K562 (cell line): ENCODE results near the gene NLRC3. TPM values are rescaled to one million over a fixed set of nuclear protein-coding genes. Genes with fewer than 3 reads are reported as not detected.

Source experiments
- ATF3 ChIP-seq, 2 experiments: fragments of 450-650 bp in 1 of 2; sonication (generic) in 1 of 2; formaldehyde crosslinking in 1 of 2; IDR thresholded peaks in 1 of 2; conservative IDR thresholded peaks in 1 of 2; 2 replicates each; pipeline versions ENCODE4 v1.6.1 to v1.8.1; 2016 to 2023; ENCODE audit warnings: mild to moderate bottlenecking in 2 of 2, moderate library complexity in 2 of 2, inconsistent platforms in 1 of 2, missing genetic modification reagents in 1 of 2
- CHCHD3 ChIP-seq: fragments of 250-450 bp; sonication (Bioruptor Pico); IDR thresholded peaks from 2 replicates; pipeline ENCODE4 v2.1.2; 2022; ENCODE audit warnings: mild to moderate bottlenecking
- FOSL1 ChIP-seq: fragments of 200-800 bp; sonication (Bioruptor generic); conservative IDR thresholded peaks from 2 replicates; pipeline ENCODE4 v1.6.1; 2016; ENCODE audit warnings: missing genetic modification characterization, missing compliant biosample characterization
- NCOA4 ChIP-seq: fragments of 450-650 bp; IDR thresholded peaks from 2 replicates; pipeline ENCODE4 v1.6.1; 2018; ENCODE audit warnings: mild to moderate bottlenecking; ENCODE audit not compliant: partially characterized antibody
- PHF20 ChIP-seq: fragments of 450-650 bp; IDR thresholded peaks from 2 replicates; pipeline ENCODE4 v1.6.1; 2018; ENCODE audit not compliant: partially characterized antibody
- POLR2AphosphoS2 ChIP-seq: IDR thresholded peaks from 2 replicates; pipeline ENCODE4 v1.6.1; 2012; ENCODE audit warnings: low read length, improper control_type of control experiment
- POLR3A ChIP-seq: IDR thresholded peaks from 2 replicates; pipeline ENCODE4 v1.6.1; 2011; ENCODE audit warnings: borderline replicate concordance, mild to moderate bottlenecking, moderate library complexity; ENCODE audit not compliant: insufficient read length, insufficient read depth; ENCODE audit errors: extremely low read depth
- PTBP1 ChIP-seq: fragments of 200-400 bp; formaldehyde crosslinking; IDR thresholded peaks from 2 replicates; pipeline ENCODE4 v1.6.1; 2017; ENCODE audit warnings: low read depth, low read length
- RBBP5 ChIP-seq: fragments of 200-600 bp; sonication (generic); IDR thresholded peaks from 2 replicates; pipeline ENCODE4 v1.6.1; 2012; ENCODE audit warnings: borderline replicate concordance, mild to moderate bottlenecking, low read length, control low read depth, inconsistent platforms; ENCODE audit not compliant: insufficient read depth, poor library complexity, severe bottlenecking
- RBM39 ChIP-seq: fragments of 200-400 bp; formaldehyde crosslinking; optimal IDR thresholded peaks from 2 replicates; pipeline ENCODE3; 2018; ENCODE audit warnings: low read depth, low read length
- SAFB2 ChIP-seq: fragments of 200-400 bp; formaldehyde crosslinking; IDR thresholded peaks from 2 replicates; pipeline ENCODE4 v1.6.1; 2018; ENCODE audit warnings: borderline replicate concordance, low read length, low read depth, moderate library complexity; ENCODE audit not compliant: severe bottlenecking
- TEAD1 ChIP-seq, 2 experiments: fragments of 450-650 bp in 1 of 2; sonication (generic) in 1 of 2; formaldehyde crosslinking; IDR thresholded peaks; 2 replicates each; pipeline versions ENCODE4 v1.4.0 to v1.8.0; 2020 to 2022; ENCODE audit warnings: mild to moderate bottlenecking in 2 of 2, missing genetic modification reagents in 1 of 2
- THAP12 ChIP-seq: fragments of 250-450 bp; sonication (Bioruptor Pico); IDR thresholded peaks from 2 replicates; pipeline ENCODE4 v1.9.0; 2021; ENCODE audit warnings: mild to moderate bottlenecking, inconsistent platforms
- TRIM24 ChIP-seq, 2 experiments: fragments of 450-650 bp; IDR thresholded peaks; 2 replicates each; pipeline ENCODE4 v1.6.1; 2016
- U2AF2 ChIP-seq: fragments of 200-400 bp; formaldehyde crosslinking; optimal IDR thresholded peaks from 2 replicates; pipeline ENCODE3; 2017; ENCODE audit warnings: low read depth, mild to moderate bottlenecking, low read length
- ZNF184 ChIP-seq: sonication (generic); formaldehyde crosslinking; IDR thresholded peaks from 2 replicates; pipeline ENCODE4 v1.5.0; 2020; ENCODE audit warnings: missing genetic modification reagents
- ZNF384 ChIP-seq: IDR thresholded peaks from 2 replicates; pipeline ENCODE4 v1.6.1; 2012; ENCODE audit warnings: low read depth, low read length, improper control_type of control experiment
- ZNF77 ChIP-seq: fragments of 250-450 bp; sonication (Bioruptor Pico); IDR thresholded peaks from 2 replicates; pipeline ENCODE4 v1.5.0; 2020
- polyA plus RNA-seq, 8 experiments: library from polyadenylated mRNA; depleted of rRNA in 4 of 8; stranded (reverse) in 5 of 8; unstranded in 3 of 8; fragments of >200 nt; fragmentation: Nextera tagmentation in 2 of 8; fragmentation: Illumina TruSeq in 1 of 8; extraction: Ambion mirVana in 2 of 8; extraction: Trizol in 1 of 8; gene quantifications; 2 replicates each; pipeline versions ENCODE4 v1.2.1 to v1.2.3, GENCODE V29; 2011 to 2014; ENCODE audit warnings: inconsistent platforms in 1 of 8, missing spikeins in 1 of 8
- total RNA-seq, 7 experiments: library from RNA; depleted of rRNA in 6 of 7; stranded (reverse); fragments of >200 nt in 6 of 7; fragmentation: Illumina TruSeq in 2 of 7; extraction: Trizol in 2 of 7; gene quantifications; 2 replicates each; pipeline versions ENCODE4 v1.2.1 to v1.2.3, GENCODE V29; 2011 to 2021; ENCODE audit warnings: low replicate concordance in 1 of 7
- TF ChIP-seq, protein P1 (sequence below): fragments of 450-650 bp; IDR thresholded peaks from 2 replicates; pipeline ENCODE4 v1.7.0; 2016; ENCODE audit warnings: borderline replicate concordance
- TF ChIP-seq, protein P2 (sequence below): fragments of 450-650 bp; IDR thresholded peaks from 2 replicates; pipeline ENCODE4 v1.6.1; 2017; ENCODE audit warnings: mild to moderate bottlenecking, moderate library complexity
- TF ChIP-seq, protein P3 (sequence below): fragments of 250-450 bp; sonication (Bioruptor Pico); IDR thresholded peaks from 2 replicates; pipeline ENCODE4 v1.9.0; 2021; ENCODE audit warnings: mild to moderate bottlenecking

Gene NLRC3
- total and polyA plus RNA-seq, 9 of the 15 experiments (the other 6 are each of a cell fraction or from before 2014, with no cell fraction given), result 0.03 to 0.13 (median 0.03) TPM; not detected in 4

GRCh38 chr16:3611146-3611975, 34.2 kb upstream of the NLRC3 start, which contains the start of gene SLX4 (continued):
- TF ChIP-seq, protein P1, sequence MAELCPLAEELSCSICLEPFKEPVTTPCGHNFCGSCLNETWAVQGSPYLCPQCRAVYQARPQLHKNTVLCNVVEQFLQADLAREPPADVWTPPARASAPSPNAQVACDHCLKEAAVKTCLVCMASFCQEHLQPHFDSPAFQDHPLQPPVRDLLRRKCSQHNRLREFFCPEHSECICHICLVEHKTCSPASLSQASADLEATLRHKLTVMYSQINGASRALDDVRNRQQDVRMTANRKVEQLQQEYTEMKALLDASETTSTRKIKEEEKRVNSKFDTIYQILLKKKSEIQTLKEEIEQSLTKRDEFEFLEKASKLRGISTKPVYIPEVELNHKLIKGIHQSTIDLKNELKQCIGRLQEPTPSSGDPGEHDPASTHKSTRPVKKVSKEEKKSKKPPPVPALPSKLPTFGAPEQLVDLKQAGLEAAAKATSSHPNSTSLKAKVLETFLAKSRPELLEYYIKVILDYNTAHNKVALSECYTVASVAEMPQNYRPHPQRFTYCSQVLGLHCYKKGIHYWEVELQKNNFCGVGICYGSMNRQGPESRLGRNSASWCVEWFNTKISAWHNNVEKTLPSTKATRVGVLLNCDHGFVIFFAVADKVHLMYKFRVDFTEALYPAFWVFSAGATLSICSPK, result no peak
- TF ChIP-seq POLR2AphosphoS2 (no peak), ZNF77 (CRISPR knock-in tag) (no peak), THAP12 (CRISPR knock-in tag) (0 out of 2 replicates have a peak, but pooled peaks have one; percentile 42), TRIM24 (IDR thresholded peaks at IDR 0.05) (no peak), FOSL1 (tag) (no peak), NCOA4 (no peak), SAFB2 (no peak), U2AF2 (no peak), RBBP5 (no peak), ZNF384 (no peak; the same call in 1 of the 2 replicates), TEAD1 (CRISPR knock-in tag; IDR thresholded peaks at IDR 0.05) (0 out of 4 replicates have a peak, but pooled peaks of 1 of the 2 experiments have one; percentile 8), ZNF184 (CRISPR knock-in tag) (no peak), RBM39 (no peak), ATF3 (IDR thresholded peaks at IDR 0.05) (no peak), ATF3 (CRISPR knock-in tag; conservative IDR thresholded peaks at IDR 0.05) (no peak), PTBP1 (no peak), POLR3A (no peak), PHF20 (no peak), CHCHD3 (CRISPR knock-in tag) (no peak)
- TF ChIP-seq, protein P2, sequence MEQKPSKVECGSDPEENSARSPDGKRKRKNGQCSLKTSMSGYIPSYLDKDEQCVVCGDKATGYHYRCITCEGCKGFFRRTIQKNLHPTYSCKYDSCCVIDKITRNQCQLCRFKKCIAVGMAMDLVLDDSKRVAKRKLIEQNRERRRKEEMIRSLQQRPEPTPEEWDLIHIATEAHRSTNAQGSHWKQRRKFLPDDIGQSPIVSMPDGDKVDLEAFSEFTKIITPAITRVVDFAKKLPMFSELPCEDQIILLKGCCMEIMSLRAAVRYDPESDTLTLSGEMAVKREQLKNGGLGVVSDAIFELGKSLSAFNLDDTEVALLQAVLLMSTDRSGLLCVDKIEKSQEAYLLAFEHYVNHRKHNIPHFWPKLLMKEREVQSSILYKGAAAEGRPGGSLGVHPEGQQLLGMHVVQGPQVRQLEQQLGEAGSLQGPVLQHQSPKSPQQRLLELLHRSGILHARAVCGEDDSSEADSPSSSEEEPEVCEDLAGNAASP, result no peak
- TF ChIP-seq, protein P3, sequence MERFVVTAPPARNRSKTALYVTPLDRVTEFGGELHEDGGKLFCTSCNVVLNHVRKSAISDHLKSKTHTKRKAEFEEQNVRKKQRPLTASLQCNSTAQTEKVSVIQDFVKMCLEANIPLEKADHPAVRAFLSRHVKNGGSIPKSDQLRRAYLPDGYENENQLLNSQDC (CRISPR knock-in tag), result no peak
